ENCODE measurements around the gene RBBP8NL.

The RBBP8NL gene

GRCh38 chr20:62404112-62404665, 23.1 kb downstream of the RBBP8NL start:
- no peak overlapping the region for H3K4ac ChIP-seq (ENCODE audit: low read depth, low read length)
- no peak overlapping the region for H4K12ac ChIP-seq (ENCODE audit: low read depth, low read length)
- no peak overlapping the region for H2BK120ac ChIP-seq (ENCODE audit: insufficient read depth, low read length, poor library complexity)
- no peak for DNase-seq
- WGBS (ENCODE audit: extremely low coverage, insufficient coverage, insufficient read length), result no CpG with 5 or more reads among the region's 9 CpGs
- no peak overlapping the region for H3K18ac ChIP-seq (ENCODE audit: low read length)
- no peak overlapping the region for H3K9ac ChIP-seq (ENCODE audit: low read length)
- no peak overlapping the region for H2AK5ac ChIP-seq (ENCODE audit: low read length)
- H2BK5ac ChIP-seq (ENCODE audit: low read depth, low read length, poor library complexity), result no peak overlapping the region
- no peaks in the 10 kb centered on the region for H3K79me2 ChIP-seq (ENCODE audit: control insufficient read depth, insufficient read depth, low read length, poor library complexity)
- no peak overlapping the region for H3K4me3 ChIP-seq (ENCODE audit: low read depth, low read length)
- H4K8ac ChIP-seq (ENCODE audit: low read depth, low read length), result no peak overlapping the region
- no peaks in the 10 kb centered on the region for H3K27me3 ChIP-seq (ENCODE audit: insufficient read depth, low read length)
- peaks cover 5% of the 10 kb centered on the region for H3K9me3 ChIP-seq (ENCODE audit: insufficient read depth, low read depth, low read length)
- H3K14ac ChIP-seq (ENCODE audit: low read length), result no peak overlapping the region
- H2AFZ ChIP-seq (ENCODE audit: insufficient read depth, low read length, poor library complexity), result no peak overlapping the region
- no peak overlapping the region for H3K23ac ChIP-seq (ENCODE audit: low read length)
- peaks cover 6 to 14% of the 10 kb centered on the region in 2 experiments for H3K4me1 ChIP-seq (ENCODE audit: control insufficient read depth in 1 of 2, insufficient read depth in 2 of 2, low read length in 2 of 2)
- H2BK12ac ChIP-seq (ENCODE audit: low read length), result no peak overlapping the region
- H4K91ac ChIP-seq (ENCODE audit: low read depth, low read length), result no peak overlapping the region
- H3K27ac ChIP-seq (ENCODE audit: low read depth, low read length), result no peak overlapping the region
- H3K79me1 ChIP-seq (ENCODE audit: low read length), result peaks cover 3% of the 10 kb centered on the region
- H3K4me2 ChIP-seq (ENCODE audit: low read length), result no peak overlapping the region
- peaks cover 2 to 5% of the 10 kb centered on the region in 2 experiments for H3K36me3 ChIP-seq (ENCODE audit: control insufficient read depth in 1 of 2, insufficient read depth in 2 of 2, low read length in 2 of 2)

DNA sequence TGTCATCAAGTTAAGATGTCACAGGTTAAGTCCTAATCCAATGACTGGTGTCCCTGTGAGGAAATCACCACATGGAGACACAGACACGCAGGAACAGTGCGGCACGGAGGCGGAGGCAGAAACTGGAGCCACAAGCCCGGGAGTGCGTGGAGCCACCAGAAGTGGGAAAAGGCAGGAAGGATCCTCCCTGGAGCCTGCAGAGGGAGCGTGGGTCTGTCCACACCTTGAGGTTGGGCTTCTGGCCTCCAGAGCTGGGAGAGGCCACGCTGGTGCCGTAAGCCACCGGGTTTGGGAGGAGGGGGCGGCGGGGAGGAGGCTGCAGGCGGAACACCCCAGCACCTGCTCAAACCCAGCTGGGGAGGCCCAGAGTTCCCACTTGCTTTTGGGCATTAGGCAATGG, 24.0 kb downstream of the RBBP8NL start:
- Histone ChIP-seq H3K23ac (ENCODE audit: low read length) (no peak overlapping the region), H3K79me2 (ENCODE audit: control insufficient read depth, insufficient read depth, low read length, poor library complexity) (no peaks in the 10 kb centered on the region), H3K9me3 (ENCODE audit: insufficient read depth, low read depth, low read length) (peaks cover 5% of the 10 kb centered on the region), H2BK120ac (ENCODE audit: insufficient read depth, low read length, poor library complexity) (no peak overlapping the region), H3K27ac (ENCODE audit: low read depth, low read length) (no peak overlapping the region), H4K12ac (ENCODE audit: low read depth, low read length) (no peak overlapping the region), H4K8ac (ENCODE audit: low read depth, low read length) (no peak overlapping the region), H2BK12ac (ENCODE audit: low read length) (no peak overlapping the region), H3K4me3 (ENCODE audit: low read depth, low read length) (no peak overlapping the region), H3K4ac (ENCODE audit: low read depth, low read length) (no peak overlapping the region), H3K36me3 (ENCODE audit: control insufficient read depth in 1 of 2, insufficient read depth in 2 of 2, low read length in 2 of 2) (peaks cover 2 to 5% of the 10 kb centered on the region in 2 experiments), H4K91ac (ENCODE audit: low read depth, low read length) (no peak overlapping the region), H2BK5ac (ENCODE audit: low read depth, low read length, poor library complexity) (no peak overlapping the region), H3K18ac (ENCODE audit: low read length) (no peak overlapping the region), H2AK5ac (ENCODE audit: low read length) (no peak overlapping the region), H3K79me1 (ENCODE audit: low read length) (peaks cover 3% of the 10 kb centered on the region), H3K14ac (ENCODE audit: low read length) (no peak overlapping the region), H3K27me3 (ENCODE audit: insufficient read depth, low read length) (no peaks in the 10 kb centered on the region), H3K4me2 (ENCODE audit: low read length) (no peak overlapping the region), H3K4me1 (ENCODE audit: control insufficient read depth in 1 of 2, insufficient read depth in 2 of 2, low read length in 2 of 2) (peaks cover 6 to 14% of the 10 kb centered on the region in 2 experiments), H2AFZ (ENCODE audit: insufficient read depth, low read length, poor library complexity) (no peak overlapping the region), H3K9ac (ENCODE audit: low read length) (no peak overlapping the region)
- no CpG with 5 or more reads among the region's 13 CpGs for WGBS (ENCODE audit: extremely low coverage, insufficient coverage, insufficient read length)
- no peak for DNase-seq

DNA sequence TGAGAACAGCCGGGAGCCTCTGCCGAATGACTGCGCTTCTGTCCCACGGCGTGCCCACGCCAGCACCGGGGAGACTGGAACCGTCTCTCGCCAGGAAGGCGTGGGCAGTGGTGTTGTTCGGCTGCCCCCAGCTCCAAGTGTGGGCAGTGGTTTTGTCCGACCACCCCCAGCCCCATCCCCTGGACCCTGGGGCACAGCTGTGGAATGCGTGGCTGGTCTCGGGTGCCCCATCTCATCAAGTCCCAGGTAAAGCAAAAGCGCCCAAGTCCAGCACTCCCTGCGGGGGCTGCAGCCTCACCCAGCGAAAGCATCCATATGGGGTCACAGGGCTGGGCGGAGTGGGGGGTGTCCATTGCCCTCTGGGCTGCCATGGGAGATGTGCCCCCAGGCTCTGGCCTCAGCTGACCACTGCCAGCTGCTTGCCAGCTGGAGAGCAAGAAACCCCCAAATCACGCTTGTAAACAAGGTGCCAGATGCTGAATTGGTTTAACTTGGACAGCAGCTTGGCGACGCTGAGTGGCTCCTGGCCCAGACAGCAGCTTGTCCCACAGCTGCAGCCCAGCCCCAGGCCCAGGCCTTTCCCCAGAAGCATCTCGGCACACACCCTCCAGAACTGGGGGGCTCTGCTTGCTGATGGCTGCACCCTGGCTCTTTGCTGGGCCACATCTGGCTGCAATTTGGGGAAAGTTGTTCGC, 24.7 kb downstream of the RBBP8NL start:
- no peak overlapping the region for H2BK12ac ChIP-seq (ENCODE audit: low read length)
- H3K4ac ChIP-seq (ENCODE audit: low read depth, low read length), result no peak overlapping the region
- no peak overlapping the region for H4K91ac ChIP-seq (ENCODE audit: low read depth, low read length)
- no peak for DNase-seq
- no peak overlapping the region for H3K9ac ChIP-seq (ENCODE audit: low read length)
- H3K4me2 ChIP-seq (ENCODE audit: low read length), result no peak overlapping the region
- H3K27ac ChIP-seq (ENCODE audit: low read depth, low read length), result no peak overlapping the region
- peaks cover 10% of the 10 kb centered on the region for H3K9me3 ChIP-seq (ENCODE audit: insufficient read depth, low read depth, low read length)
- H4K12ac ChIP-seq (ENCODE audit: low read depth, low read length), result no peak overlapping the region
- H3K23ac ChIP-seq (ENCODE audit: low read length), result no peak overlapping the region
- H2AFZ ChIP-seq (ENCODE audit: insufficient read depth, low read length, poor library complexity), result no peak overlapping the region
- H2AK5ac ChIP-seq (ENCODE audit: low read length), result no peak overlapping the region
- no peaks in the 10 kb centered on the region for H3K79me2 ChIP-seq (ENCODE audit: control insufficient read depth, insufficient read depth, low read length, poor library complexity)
- peaks cover 4 to 5% of the 10 kb centered on the region in 2 experiments for H3K36me3 ChIP-seq (ENCODE audit: control insufficient read depth in 1 of 2, insufficient read depth in 2 of 2, low read length in 2 of 2)
- peaks cover 6 to 13% of the 10 kb centered on the region in 2 experiments for H3K4me1 ChIP-seq (ENCODE audit: control insufficient read depth in 1 of 2, insufficient read depth in 2 of 2, low read length in 2 of 2)
- no CpG with 5 or more reads among the region's 23 CpGs for WGBS (ENCODE audit: extremely low coverage, insufficient coverage, insufficient read length)
- H4K8ac ChIP-seq (ENCODE audit: low read depth, low read length), result no peak overlapping the region
- H3K18ac ChIP-seq (ENCODE audit: low read length), result no peak overlapping the region
- no peak overlapping the region for H3K14ac ChIP-seq (ENCODE audit: low read length)
- peaks cover 3% of the 10 kb centered on the region for H3K79me1 ChIP-seq (ENCODE audit: low read length)
- H2BK120ac ChIP-seq (ENCODE audit: insufficient read depth, low read length, poor library complexity), result no peak overlapping the region
- no peaks in the 10 kb centered on the region for H3K27me3 ChIP-seq (ENCODE audit: insufficient read depth, low read length)
- no peak overlapping the region for H3K4me3 ChIP-seq (ENCODE audit: low read depth, low read length)
- H2BK5ac ChIP-seq (ENCODE audit: low read depth, low read length, poor library complexity), result no peak overlapping the region

DNA sequence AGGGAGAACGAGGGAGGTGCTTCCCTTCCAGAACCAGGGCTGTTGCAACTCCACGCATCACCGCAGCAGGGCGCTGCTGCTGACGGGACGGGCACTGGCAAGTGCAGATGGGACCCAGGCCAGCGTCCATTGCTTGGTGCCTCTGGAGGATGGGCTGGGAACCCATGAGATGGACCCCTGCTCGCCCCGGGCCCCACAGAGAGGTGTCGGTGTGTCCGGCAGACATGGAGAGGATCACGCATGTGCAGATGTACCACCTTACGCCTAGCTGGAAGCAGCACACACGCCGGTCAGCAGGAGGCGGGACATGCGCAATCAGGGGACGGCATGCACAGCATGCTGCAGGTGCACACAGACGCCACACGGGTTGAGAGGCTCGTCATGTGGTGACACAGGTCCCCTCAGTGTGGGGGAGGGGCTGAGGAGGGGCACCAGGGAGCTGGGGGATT, 26.0 kb downstream of the RBBP8NL start:
- Histone ChIP-seq H3K4me2 (ENCODE audit: low read length) (no peak overlapping the region), H4K91ac (ENCODE audit: low read depth, low read length) (no peak overlapping the region), H3K4me3 (ENCODE audit: low read depth, low read length) (no peak overlapping the region), H3K14ac (ENCODE audit: low read length) (no peak overlapping the region), H2BK120ac (ENCODE audit: insufficient read depth, low read length, poor library complexity) (no peak overlapping the region), H2AFZ (ENCODE audit: insufficient read depth, low read length, poor library complexity) (no peak overlapping the region), H3K4ac (ENCODE audit: low read depth, low read length) (no peak overlapping the region), H4K12ac (ENCODE audit: low read depth, low read length) (no peak overlapping the region), H3K18ac (ENCODE audit: low read length) (no peak overlapping the region), H2BK5ac (ENCODE audit: low read depth, low read length, poor library complexity) (no peak overlapping the region), H3K36me3 (ENCODE audit: control insufficient read depth in 1 of 2, insufficient read depth in 2 of 2, low read length in 2 of 2) (peaks cover 5 to 7% of the 10 kb centered on the region in 2 experiments), H4K8ac (ENCODE audit: low read depth, low read length) (no peak overlapping the region), H3K9me3 (ENCODE audit: insufficient read depth, low read depth, low read length) (peaks cover 10% of the 10 kb centered on the region), H3K27me3 (ENCODE audit: insufficient read depth, low read length) (no peaks in the 10 kb centered on the region), H3K79me1 (ENCODE audit: low read length) (no peaks in the 10 kb centered on the region), H3K9ac (ENCODE audit: low read length) (no peak overlapping the region), H3K27ac (ENCODE audit: low read depth, low read length) (no peak overlapping the region), H2BK12ac (ENCODE audit: low read length) (no peak overlapping the region), H3K79me2 (ENCODE audit: control insufficient read depth, insufficient read depth, low read length, poor library complexity) (no peaks in the 10 kb centered on the region), H2AK5ac (ENCODE audit: low read length) (no peak overlapping the region), H3K23ac (ENCODE audit: low read length) (no peak overlapping the region), H3K4me1 (ENCODE audit: control insufficient read depth in 1 of 2, insufficient read depth in 2 of 2, low read length in 2 of 2) (peaks cover under 1 to 6% of the 10 kb centered on the region in 2 experiments)
- no CpG with 5 or more reads among the region's 21 CpGs for WGBS (ENCODE audit: extremely low coverage, insufficient coverage, insufficient read length)
- DNase-seq, result peak in 1 of 2 donors; percentile 47
